Tibial nerve (tissue), 4 donors: ENCODE measurements around the gene HDAC6. TPM values are rescaled to one million over a fixed set of nuclear protein-coding genes. Genes with fewer than 3 reads are reported as not detected.
"Not testable (repeated sequence)": the region's sequence is repeated elsewhere in the genome, so short reads cannot be mapped to it uniquely, and the experiment has no call there.

ENCODE experiments used
- DNase-seq, 2 donors: peaks; one replicate each; pipeline ENCODE4 v3.0.0-alpha.2; 2019; ENCODE audit warnings: low spot score in 2 of 2
- H3K27ac ChIP-seq, 4 donors: fragments of 200-600 bp; sonication (generic) in 3 of 4; one replicate each; pipeline ENCODE4 v1.5.1; 2017 to 2019; ENCODE audit warnings: mild to moderate bottlenecking in 1 of 4
- H3K27me3 ChIP-seq, 2 donors: fragments of 200-600 bp; sonication (generic) in 1 of 2; one replicate each; pipeline versions ENCODE4 v1.5.1 to v1.6.0; 2017 to 2019
- H3K36me3 ChIP-seq, 3 donors: fragments of 200-600 bp; sonication (generic); one replicate each; pipeline ENCODE4 v1.5.1; 2018 to 2019
- H3K4me1 ChIP-seq, 4 donors: fragments of 200-600 bp; sonication (generic) in 3 of 4; one replicate each; pipeline ENCODE4 v1.5.1; 2017 to 2019
- H3K4me3 ChIP-seq, 4 donors: fragments of 200-600 bp; sonication (generic) in 3 of 4; one replicate each; pipeline ENCODE4 v1.5.1; 2017 to 2019; ENCODE audit warnings: mild to moderate bottlenecking in 1 of 4, moderate library complexity in 1 of 4
- H3K9me3 ChIP-seq, 4 donors: fragments of 200-600 bp; sonication (generic) in 3 of 4; one replicate each; pipeline ENCODE4 v1.5.1; 2017 to 2019
- CTCF ChIP-seq, 5 experiments: fragments of 200-600 bp in 3 of 5; fragments of 450-650 bp in 2 of 5; sonication (generic) in 3 of 5; IDR thresholded peaks; one replicate each; pipeline ENCODE4 v1.5.1; 2016 to 2019; ENCODE audit warnings: antibody characterized with exemption in 5 of 5, mild to moderate bottlenecking in 3 of 5, moderate library complexity in 2 of 5
- EP300 ChIP-seq, 2 donors: sonication (generic); formaldehyde crosslinking; IDR thresholded peaks; one replicate each; pipeline ENCODE4 v1.6.1; 2017; ENCODE audit warnings: antibody characterized with exemption in 2 of 2, mild to moderate bottlenecking in 1 of 2
- POLR2A ChIP-seq, 2 donors: fragments of 450-650 bp; IDR thresholded peaks; one replicate each; pipeline ENCODE4 v1.6.1; 2017; ENCODE audit warnings: antibody characterized with exemption in 2 of 2, mild to moderate bottlenecking in 2 of 2, moderate library complexity in 2 of 2
- WGBS, 2 donors: methylation state at CpG; one replicate each; pipeline ENCODE4 v1.1.5; 2018; 5-methylcytosine and 5-hydroxymethylcytosine counted together
- small RNA-seq: library from RNA; depleted of rRNA; stranded (forward); fragments of <200 nt; gene quantifications from one replicate; pipeline ENCODE3, GENCODE V24; 2016
- total RNA-seq, 4 donors: library from RNA; depleted of rRNA; stranded (reverse); fragments of >200 nt; gene quantifications; one replicate each; pipeline ENCODE4 v1.1.0, GENCODE V29; 2016

The HDAC6 gene
- total RNA-seq, 4 donors from 2014 or later, result 101 to 160 (median 120) TPM

- Histone ChIP-seq H3K27ac (no peak overlapping the region), H3K9me3 (no peaks in the 10 kb centered on the region), H3K36me3 (no peaks in the 10 kb centered on the region), H3K27me3 (peaks cover 0 to 5% of the 10 kb centered on the region in 2 donors), H3K4me1 (no peaks in the 10 kb centered on the region), H3K4me3 (no peak overlapping the region)
- DNase-seq, result no peak
- TF ChIP-seq EP300 (IDR thresholded peaks at IDR 0.05) (no peak), CTCF (IDR thresholded peaks at IDR 0.05) (no peak), POLR2A (IDR thresholded peaks at IDR 0.05) (no peak)
- WGBS, 2 donors, result 67 to 68% methylated on average over 7 of the region's 7 CpGs
These were observed 51.0 kb downstream of the HDAC6 start for GRCh38 chrX:48852857-48853256.

- not testable (repeated sequence) for H3K9me3 ChIP-seq, H3K4me1 ChIP-seq, H3K27ac ChIP-seq, H3K4me3 ChIP-seq, DNase-seq, H3K36me3 ChIP-seq, H3K27me3 ChIP-seq
These were observed 51.6 kb downstream of the HDAC6 start for GRCh38 chrX:48853494-48853893.

- not testable (repeated sequence) for H3K27me3 ChIP-seq, H3K4me3 ChIP-seq, H3K36me3 ChIP-seq, DNase-seq, H3K4me1 ChIP-seq, H3K27ac ChIP-seq, H3K9me3 ChIP-seq
- 82 to 88% methylated on average over 8 to 9 of the region's 12 CpGs for WGBS, 2 donors
These were observed 52.4 kb downstream of the HDAC6 start for GRCh38 chrX:48854121-48854804.

- Histone ChIP-seq H3K4me1 (no peaks in the 10 kb centered on the region), H3K27ac (no peak overlapping the region), H3K4me3 (no peak overlapping the region), H3K27me3 (no peaks in the 10 kb centered on the region), H3K36me3 (no peaks in the 10 kb centered on the region), H3K9me3 (no peaks in the 10 kb centered on the region)
- TF ChIP-seq EP300 (IDR thresholded peaks at IDR 0.05), result no peak
- TF ChIP-seq CTCF (IDR thresholded peaks at IDR 0.05), result no peak
- no peak for TF ChIP-seq POLR2A (IDR thresholded peaks at IDR 0.05)
- DNase-seq, result no peak
- 34 to 56% methylated on average over 5 of the region's 5 CpGs for WGBS, 2 donors
These were observed 53.0 kb downstream of the HDAC6 start for GRCh38 chrX:48854898-48855297.

GRCh38 chrX:48864210-48864609, 62.3 kb downstream of the HDAC6 start:
- no peak overlapping the region for H3K27ac ChIP-seq
- H3K9me3 ChIP-seq, result no peaks in the 10 kb centered on the region
- WGBS, 2 donors, result 43 to 55% methylated on average over 4 of the region's 4 CpGs
- H3K4me3 ChIP-seq, result no peak overlapping the region
- no peaks in the 10 kb centered on the region for H3K36me3 ChIP-seq
- H3K4me1 ChIP-seq, result no peaks in the 10 kb centered on the region
- DNase-seq, result no peak
- H3K27me3 ChIP-seq, result no peaks in the 10 kb centered on the region
- TF ChIP-seq POLR2A (IDR thresholded peaks at IDR 0.05) (no peak), CTCF (IDR thresholded peaks at IDR 0.05) (no peak), EP300 (IDR thresholded peaks at IDR 0.05) (no peak)

GRCh38 chrX:48872017-48872416, 70.2 kb downstream of the HDAC6 start:
- H3K27me3 ChIP-seq, DNase-seq, H3K4me1 ChIP-seq, H3K36me3 ChIP-seq, H3K4me3 ChIP-seq, H3K9me3 ChIP-seq, H3K27ac ChIP-seq: not testable (repeated sequence)
- WGBS, 2 donors, result 65 to 90% methylated on average over 1 to 2 of the region's 2 CpGs

Small RNA genes lying within 50 kb of the gene (small RNA-seq; reads per million reads assigned to genes)
- gene RNU6-29P, result not detected

Other genes with a start within 250 kb of the HDAC6 start
- 100 to 1,000 TPM; 170 to 235 (median 217) TPM for gene RBM3, start 227.6 kb upstream of the HDAC6 start, total RNA-seq
- 100 to 1,000 TPM; 108 to 224 (median 126) TPM for gene WDR13, start 204.6 kb upstream of the HDAC6 start, total RNA-seq
- 10 to 100 TPM in 2 of 4 donors, 1 to 10 TPM in 2; 3.1 to 32.7 (median 9.8) TPM for gene WAS, start 118.3 kb upstream of the HDAC6 start, total RNA-seq
- gene SUV39H1, start 105.3 kb upstream of the HDAC6 start, total RNA-seq, result 10 to 100 TPM in 1 of 4 donors, 1 to 10 TPM in 3; 4.2 to 10.0 (median 5.2) TPM
- not detected for gene GLOD5, start 40.3 kb upstream of the HDAC6 start, total RNA-seq
- gene GATA1, start 15.5 kb upstream of the HDAC6 start, total RNA-seq, result under 1 TPM in 1 of 4 donors, not detected in 3; 0.90 TPM
- gene ERAS, start 24.4 kb downstream of the HDAC6 start, total RNA-seq, result not detected
- gene PCSK1N, start 33.5 kb downstream of the HDAC6 start, total RNA-seq, result 10 to 100 TPM in 1 of 4 donors, 1 to 10 TPM in 3; 5.0 to 21.8 (median 7.3) TPM
- 10 to 100 TPM; 42.0 to 66.6 (median 47.1) TPM for gene TIMM17B, start 95.7 kb downstream of the HDAC6 start, total RNA-seq
- gene PQBP1, start 95.9 kb downstream of the HDAC6 start, total RNA-seq, result 10 to 100 TPM; 40.4 to 60.3 (median 48.7) TPM
- 10 to 100 TPM; 17.0 to 35.5 (median 17.1) TPM for gene SLC35A2, start 109.6 kb downstream of the HDAC6 start, total RNA-seq
- 1 to 10 TPM; 4.9 to 8.4 (median 6.8) TPM for gene PIM2, start 117.0 kb downstream of the HDAC6 start, total RNA-seq
- gene OTUD5, start 155.5 kb downstream of the HDAC6 start, total RNA-seq, result 10 to 100 TPM; 39.8 to 79.2 (median 51.6) TPM
- 1 to 10 TPM; 2.1 to 7.5 (median 4.2) TPM for gene KCND1, start 169.8 kb downstream of the HDAC6 start, total RNA-seq
- 10 to 100 TPM; 42.5 to 76.2 (median 58.6) TPM for gene GRIPAP1, start 200.2 kb downstream of the HDAC6 start, total RNA-seq
- gene TFE3, start 241.3 kb downstream of the HDAC6 start, total RNA-seq, result 100 to 1,000 TPM in 3 of 4 donors, 10 to 100 TPM in 1; 98.6 to 124 (median 117) TPM